NCI-H345 (cell line): ENCODE results near the gene HAPLN1.

Experiments used
- DNase-seq: peaks from one replicate; lab custom pipeline; 2025; lab: John Stamatoyannopoulos, UW

HAPLN1 gene

DNA sequence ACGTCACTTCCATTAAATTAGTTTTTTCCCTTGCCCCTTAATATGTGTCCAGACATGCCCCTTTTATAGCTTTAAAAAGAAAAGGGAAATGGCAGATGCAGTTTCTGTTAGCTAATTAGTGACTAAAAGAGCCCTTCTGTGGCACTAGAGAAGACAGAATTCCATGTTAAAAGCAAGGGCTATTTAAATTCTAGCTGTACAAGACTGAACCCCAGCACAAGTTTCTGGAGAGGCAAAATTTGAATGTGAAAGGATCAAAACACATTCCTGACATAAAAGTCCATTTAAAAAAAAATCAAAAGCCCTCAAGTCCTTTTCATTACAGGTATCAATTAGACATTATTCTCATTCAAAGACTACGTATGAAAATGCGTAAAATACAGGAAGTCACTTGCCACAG, 78.7 kb downstream of the HAPLN1 start:
- DNase-seq = no peak

DNA sequence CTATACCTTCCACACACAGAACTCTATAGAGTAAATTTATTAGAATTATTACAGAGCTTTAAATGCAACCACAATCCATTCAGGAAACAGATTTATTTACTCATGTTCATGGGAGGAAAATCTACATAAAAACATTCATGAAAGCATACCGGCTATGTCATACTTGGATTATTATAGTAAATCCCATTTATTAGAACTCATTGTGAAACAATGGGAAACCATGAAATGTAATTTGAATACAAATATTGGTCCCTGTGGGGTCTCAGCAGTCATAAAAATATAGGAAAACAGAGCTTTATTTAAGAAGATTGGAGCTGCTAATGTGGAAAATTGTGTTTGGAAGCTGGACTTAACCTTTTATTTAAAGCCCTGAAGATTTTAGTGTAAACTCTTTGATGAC, 80.7 kb downstream of the HAPLN1 start:
- DNase-seq = no peak

DNA sequence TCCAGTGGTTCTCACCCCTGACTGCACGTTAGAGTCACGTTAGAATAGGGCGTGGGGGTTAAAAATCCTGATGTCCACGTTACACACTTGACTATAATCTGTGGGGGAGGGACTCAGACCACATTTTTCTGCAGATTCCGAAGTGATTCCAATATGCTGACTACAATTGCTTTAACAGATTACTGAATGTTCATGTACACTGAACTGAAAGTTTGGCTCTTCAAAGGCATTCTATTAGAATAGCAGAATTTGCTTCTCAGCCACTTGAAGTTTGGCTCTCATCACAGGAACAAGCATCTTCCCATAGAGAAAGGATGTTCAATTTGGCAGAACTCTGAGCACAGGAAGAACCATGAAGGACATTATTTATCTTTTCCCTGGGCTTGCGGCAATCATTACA, 84.5 kb downstream of the HAPLN1 start:
- no peak for DNase-seq

DNA sequence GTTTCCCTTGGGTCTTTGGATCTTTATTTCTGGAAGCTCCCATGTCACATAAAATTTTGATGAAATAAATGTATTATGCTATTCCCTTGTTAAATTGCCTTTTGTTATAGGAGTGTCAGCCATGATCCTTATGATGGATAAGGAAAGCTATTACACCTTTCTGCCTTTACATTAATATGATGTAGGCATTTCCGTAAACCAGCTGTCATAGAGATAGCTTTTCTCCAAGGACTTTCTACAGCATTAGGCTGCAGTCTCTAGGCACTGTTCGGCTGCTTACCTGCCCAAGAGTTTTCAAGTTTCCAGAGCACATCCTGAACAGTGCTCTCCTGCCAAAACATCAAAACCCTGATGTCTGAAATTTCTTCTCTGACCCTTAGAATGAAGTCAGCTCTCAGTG, 87.4 kb downstream of the HAPLN1 start:
- no peak for DNase-seq

DNA sequence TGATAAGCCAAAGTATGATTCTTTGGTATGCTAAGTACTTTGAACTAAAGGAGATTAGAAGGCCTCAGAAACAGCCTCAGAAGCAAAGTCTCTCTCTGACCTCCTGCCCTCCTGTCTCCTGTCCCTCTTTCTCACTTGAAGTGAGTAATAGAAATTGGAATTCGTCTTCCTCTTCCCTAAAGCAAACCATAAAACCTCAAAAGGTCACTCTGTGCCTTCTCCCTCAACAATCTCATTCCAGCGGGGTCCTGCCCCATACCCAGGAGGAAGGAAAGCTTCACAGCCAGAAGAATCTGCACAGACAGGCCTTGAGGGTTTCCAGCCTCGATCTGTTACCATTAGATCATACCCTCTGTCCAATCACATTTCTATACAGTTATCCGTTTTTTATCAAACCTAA, 87.8 kb downstream of the HAPLN1 start:
- no peak for DNase-seq

DNA sequence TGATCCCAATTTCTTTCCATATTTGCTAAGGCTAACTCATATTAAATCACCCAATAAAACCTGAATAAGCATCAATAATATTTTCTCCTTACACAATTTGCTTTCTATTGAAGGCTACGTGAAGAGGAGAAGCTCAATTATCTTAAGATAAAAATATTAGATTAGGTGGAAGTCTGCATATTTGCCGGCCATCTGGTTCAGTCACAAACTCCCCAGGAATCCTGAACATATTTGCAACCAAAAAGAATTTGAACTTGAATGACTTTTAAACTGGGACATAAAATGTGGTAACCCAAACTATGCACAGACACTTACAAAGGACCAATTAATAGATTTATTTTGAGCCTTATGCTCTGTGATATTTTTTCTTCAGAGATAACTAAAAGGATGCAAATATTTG, 92.3 kb downstream of the HAPLN1 start:
- no peak for DNase-seq

DNA sequence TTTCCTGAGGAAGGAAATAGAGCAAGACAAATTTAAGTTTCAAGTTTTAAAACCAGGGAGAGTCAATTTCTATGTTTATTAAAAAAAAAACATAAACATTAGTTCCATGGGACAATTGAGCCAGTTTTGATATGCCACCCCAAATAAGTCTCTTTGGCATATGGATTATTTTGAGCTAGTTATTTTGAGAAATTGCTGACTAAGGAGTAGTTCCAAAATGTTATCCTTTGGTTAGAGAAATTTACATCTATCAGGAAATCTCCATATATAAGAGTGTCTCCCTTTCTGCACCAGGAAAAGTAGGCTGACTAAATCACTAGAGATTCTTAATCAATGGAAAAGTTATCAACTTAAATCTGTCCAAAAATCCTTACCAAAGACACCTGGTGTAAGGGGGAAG, 105.8 kb downstream of the HAPLN1 start:
- no peak for DNase-seq

DNA sequence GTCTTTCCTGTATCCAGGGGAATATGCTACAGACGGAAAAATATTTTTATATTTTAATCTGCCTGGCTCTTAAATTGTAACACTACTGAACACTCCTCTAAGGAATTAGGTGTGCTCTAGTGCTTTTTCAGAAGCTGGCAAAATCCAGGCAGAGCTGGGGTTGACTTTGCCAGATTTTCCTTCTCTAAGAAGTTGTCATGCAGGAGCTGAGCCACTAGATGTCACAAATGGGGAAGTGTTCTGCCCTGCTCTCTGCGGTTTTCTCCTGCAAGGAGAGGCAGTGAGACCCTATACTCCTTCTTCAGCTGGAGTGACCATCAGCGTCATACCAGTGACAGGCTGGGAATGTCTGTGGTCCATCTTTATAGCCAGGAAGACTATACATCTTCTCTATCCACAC, 112.5 kb downstream of the HAPLN1 start:
- DNase-seq = peak; percentile 39

DNA sequence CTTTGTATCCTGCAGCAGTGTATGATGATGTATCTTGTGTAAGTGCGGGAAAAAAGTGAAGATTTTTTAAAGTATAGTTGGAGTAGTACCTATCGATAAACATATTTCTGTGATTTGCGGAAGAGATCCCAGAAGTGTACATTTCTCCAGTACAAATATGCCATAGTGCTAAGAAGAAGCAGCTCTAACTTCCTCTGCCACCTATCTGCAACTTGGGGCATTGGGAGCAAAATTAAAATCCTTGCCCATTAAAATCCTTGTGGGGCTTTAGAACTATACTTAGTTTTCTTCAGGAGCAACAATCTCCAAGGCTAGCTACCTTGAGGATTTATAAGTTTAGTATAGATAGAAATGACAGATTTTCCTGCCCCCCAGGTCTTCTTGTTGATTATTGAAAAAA, 125.4 kb downstream of the HAPLN1 start:
- DNase-seq = no peak

DNA sequence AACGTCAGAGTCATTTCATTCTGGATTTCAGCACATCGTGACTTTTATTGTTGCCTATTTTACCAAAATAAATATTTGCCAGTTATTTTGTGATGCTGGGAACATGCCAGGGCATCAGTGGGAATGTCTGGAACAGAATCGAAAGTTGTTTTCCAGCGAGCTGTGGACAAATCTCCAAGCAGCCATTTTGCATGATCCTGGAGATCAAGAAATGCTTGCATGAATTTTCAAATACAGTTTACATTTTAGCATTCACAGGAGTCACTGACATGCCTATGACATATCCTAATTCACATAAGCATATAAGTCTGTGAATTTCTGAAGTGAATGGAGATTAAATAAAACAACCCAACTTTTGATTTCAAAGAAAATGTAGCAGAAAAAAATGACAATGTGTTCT, 129.7 kb downstream of the HAPLN1 start:
- DNase-seq = peak; percentile 14

DNA sequence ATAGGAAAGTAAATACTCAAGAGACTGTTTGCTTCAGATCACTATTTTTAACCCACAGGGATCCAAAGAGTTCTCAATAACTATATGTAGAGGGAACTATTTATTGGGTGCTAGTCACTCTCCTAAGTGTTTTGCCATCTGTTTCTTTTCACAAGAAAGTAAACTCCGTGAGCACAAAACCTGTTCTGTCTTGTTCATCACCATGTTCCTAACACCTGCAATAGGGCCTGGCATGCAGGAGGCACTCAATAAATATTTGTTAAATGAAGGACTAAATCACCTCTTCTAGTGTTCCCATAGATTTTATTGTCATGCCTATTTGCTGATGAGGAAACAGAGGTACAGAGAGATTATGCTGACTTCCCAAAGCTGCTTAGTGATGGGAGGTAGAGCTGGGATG, 130.9 kb downstream of the HAPLN1 start:
- peak; percentile 84 for DNase-seq
